ENCODE measurements around the gene FOXJ3.

DNA sequence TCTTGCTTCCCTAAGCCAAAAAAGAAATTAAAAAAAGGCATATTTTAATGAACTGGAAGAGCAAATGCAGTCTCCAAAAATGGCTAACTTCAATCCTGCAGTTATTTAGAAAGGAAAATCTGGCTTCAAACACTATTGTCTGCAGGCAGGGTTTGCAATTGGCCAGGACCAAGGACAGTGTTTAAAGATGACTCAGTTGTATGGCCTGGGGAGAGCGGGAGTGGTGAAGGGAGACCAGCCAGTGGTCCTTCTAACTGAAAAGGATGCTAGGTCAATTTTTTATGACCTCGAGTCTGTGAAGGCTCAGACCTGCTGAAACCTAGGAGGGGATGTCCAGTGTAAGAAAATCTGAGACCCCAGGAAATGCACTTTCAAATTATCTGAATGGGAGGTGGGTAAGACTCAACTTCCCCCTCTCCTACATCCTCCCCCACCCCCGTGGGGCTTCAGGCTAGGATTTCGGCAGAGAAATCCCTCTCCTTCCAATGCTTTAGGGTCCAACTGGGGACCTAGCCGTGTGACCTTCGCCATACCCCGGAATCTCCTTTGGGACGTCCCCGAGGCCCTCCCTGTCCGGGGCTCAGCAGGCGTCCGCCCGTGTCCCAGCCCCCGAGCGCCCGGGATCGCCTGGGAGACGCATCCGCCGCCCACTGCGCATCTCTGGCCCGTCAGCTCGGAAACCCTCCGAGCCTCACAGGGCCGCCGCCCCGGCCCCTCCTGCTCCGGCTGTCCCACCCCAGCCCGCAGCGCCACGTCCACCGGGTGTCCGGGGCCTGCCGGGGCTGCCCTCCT is 45.0 kb upstream of the FOXJ3 start:
- TF ChIP-seq SUZ12 (IDR thresholded peaks at IDR 0.05; ENCODE audit: low read length), result no peak; the same call in 1 of the 2 replicates
- TF ChIP-seq POLR2A (IDR thresholded peaks at IDR 0.05; ENCODE audit: control extremely low read depth in 1 of 2, low read depth in 2 of 2, low read length in 2 of 2), result no peak
- TF ChIP-seq, protein P1, sequence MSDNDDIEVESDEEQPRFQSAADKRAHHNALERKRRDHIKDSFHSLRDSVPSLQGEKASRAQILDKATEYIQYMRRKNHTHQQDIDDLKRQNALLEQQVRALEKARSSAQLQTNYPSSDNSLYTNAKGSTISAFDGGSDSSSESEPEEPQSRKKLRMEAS (IDR thresholded peaks at IDR 0.05), result no peak
- no peak for TF ChIP-seq POLR2AphosphoS5 (IDR thresholded peaks at IDR 0.05; ENCODE audit: low read depth, low read length)
- no peak for TF ChIP-seq ZNF274 (IDR thresholded peaks at IDR 0.05; ENCODE audit: borderline replicate concordance, extremely low read depth, low read length)
- no peak for TF ChIP-seq EP300 (IDR thresholded peaks at IDR 0.05; ENCODE audit: borderline replicate concordance in 1 of 2, low read depth in 2 of 2, low read length in 2 of 2)
- no peak for TF ChIP-seq CTCF (IDR thresholded peaks at IDR 0.05; ENCODE audit: control extremely low read depth in 1 of 3, insufficient read depth in 1 of 3, low read depth in 1 of 3, low read length in 3 of 3)
- 0 out of 2 replicates have a peak, but pooled peaks have one; percentile 16 for TF ChIP-seq KDM1A (IDR thresholded peaks at IDR 0.05; ENCODE audit: borderline replicate concordance, low read length)
- no peak for TF ChIP-seq TCF12 (IDR thresholded peaks at IDR 0.05; ENCODE audit: low read depth, low read length)
- TF ChIP-seq EZH2 (IDR thresholded peaks at IDR 0.05; ENCODE audit: low read depth, low read length, severe bottlenecking), result no peak
- no peak for TF ChIP-seq NANOG (IDR thresholded peaks at IDR 0.05; ENCODE audit: insufficient read depth, low read depth, low read length, poor library complexity, severe bottlenecking)
- no peak for TF ChIP-seq CHD2 (IDR thresholded peaks at IDR 0.05; ENCODE audit: low read length)

Measured in H1 (cell line).